Vagina (tissue), 2 donors: ENCODE data around the gene MMP20.

Source experiments
- POLR2A ChIP-seq, 2 donors: fragments of 450-650 bp; IDR thresholded peaks; one replicate each; pipeline ENCODE4 v1.6.1; 2017; ENCODE audit warnings: antibody characterized with exemption in 2 of 2, mild to moderate bottlenecking in 2 of 2, moderate library complexity in 2 of 2
- POLR2AphosphoS5 ChIP-seq, 2 donors: sonication (generic); formaldehyde crosslinking; IDR thresholded peaks; one replicate each; pipeline ENCODE4 v1.9.0; 2017; ENCODE audit warnings: antibody characterized with exemption in 2 of 2, mild to moderate bottlenecking in 2 of 2, low read depth in 1 of 2; ENCODE audit not compliant: insufficient read depth in 1 of 2
- TF ChIP-seq, protein P1 (sequence below), 3 experiments: fragments of 450-650 bp in 2 of 3; fragments of 200-600 bp in 1 of 3; sonication (generic) in 1 of 3; IDR thresholded peaks; one replicate each; pipeline ENCODE4 v1.5.1; 2017 to 2019; ENCODE audit warnings: antibody characterized with exemption in 3 of 3, mild to moderate bottlenecking in 2 of 3, moderate library complexity in 2 of 3

DNA sequence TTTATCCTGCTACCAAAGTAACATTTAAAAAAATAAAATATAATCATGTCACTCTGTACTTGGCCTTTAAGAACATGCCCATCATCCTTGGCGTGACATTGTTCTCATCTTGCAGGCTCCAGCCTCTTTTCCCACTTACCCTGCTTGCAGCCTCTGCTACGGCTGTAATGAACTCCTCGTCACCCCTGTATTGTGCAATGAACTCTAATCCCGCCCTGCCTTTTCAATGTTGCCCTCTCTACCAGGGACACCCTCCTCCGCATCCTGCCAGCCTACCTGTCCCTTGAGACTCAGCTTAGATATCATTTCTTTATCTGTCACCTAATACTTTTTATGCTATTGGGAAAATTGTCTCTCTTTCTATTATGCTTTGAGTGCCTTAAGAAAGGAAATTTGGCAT, 12.6 kb upstream of the MMP20 start:
- TF ChIP-seq, protein P1, sequence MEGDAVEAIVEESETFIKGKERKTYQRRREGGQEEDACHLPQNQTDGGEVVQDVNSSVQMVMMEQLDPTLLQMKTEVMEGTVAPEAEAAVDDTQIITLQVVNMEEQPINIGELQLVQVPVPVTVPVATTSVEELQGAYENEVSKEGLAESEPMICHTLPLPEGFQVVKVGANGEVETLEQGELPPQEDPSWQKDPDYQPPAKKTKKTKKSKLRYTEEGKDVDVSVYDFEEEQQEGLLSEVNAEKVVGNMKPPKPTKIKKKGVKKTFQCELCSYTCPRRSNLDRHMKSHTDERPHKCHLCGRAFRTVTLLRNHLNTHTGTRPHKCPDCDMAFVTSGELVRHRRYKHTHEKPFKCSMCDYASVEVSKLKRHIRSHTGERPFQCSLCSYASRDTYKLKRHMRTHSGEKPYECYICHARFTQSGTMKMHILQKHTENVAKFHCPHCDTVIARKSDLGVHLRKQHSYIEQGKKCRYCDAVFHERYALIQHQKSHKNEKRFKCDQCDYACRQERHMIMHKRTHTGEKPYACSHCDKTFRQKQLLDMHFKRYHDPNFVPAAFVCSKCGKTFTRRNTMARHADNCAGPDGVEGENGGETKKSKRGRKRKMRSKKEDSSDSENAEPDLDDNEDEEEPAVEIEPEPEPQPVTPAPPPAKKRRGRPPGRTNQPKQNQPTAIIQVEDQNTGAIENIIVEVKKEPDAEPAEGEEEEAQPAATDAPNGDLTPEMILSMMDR (IDR thresholded peaks at IDR 0.05), result no peak
- no peak for TF ChIP-seq POLR2A (IDR thresholded peaks at IDR 0.05)
- TF ChIP-seq POLR2AphosphoS5 (IDR thresholded peaks at IDR 0.05; ENCODE audit: insufficient read depth in 1 of 2, low read depth in 1 of 2), result no peak
